Endothelial cell of umbilical vein (primary cell): ENCODE measurements around the gene ABTB1. TPM values are rescaled to one million over a fixed set of nuclear protein-coding genes. Genes with fewer than 3 reads are reported as not detected.

ENCODE experiments used
- BruUV-seq: library from RNA; stranded (reverse); fragments of 400-500 nt; replicated peaks from 2 replicates; lab custom pipeline; 2021; lab: Mats Ljungman, UMichigan
- CTCF ChIA-PET: fragments of 300-600, 350-600 bp; sonication (Branson Sonifier 250); formaldehyde crosslinking; loops from one replicate; lab custom pipeline; 2021; ENCODE audit warnings: antibody characterized with exemption, inconsistent platforms; lab: Charles Lee
- POLR2A ChIA-PET: fragments of 300-600, 350-600 bp; sonication (Branson Sonifier 250); formaldehyde crosslinking; loops from one replicate; lab custom pipeline; 2021; ENCODE audit warnings: antibody characterized with exemption, inconsistent platforms; lab: Charles Lee
- DNase-seq: peaks from one replicate; pipeline ENCODE4 v3.0.0-alpha.2; 2011; ENCODE audit warnings: low read depth, low spot score
- FAIRE-seq: peaks from 2 replicates; lab custom pipeline; 2011; peaks lifted over from hg19 to GRCh38; lab: Jason Lieb, UNC
- H2AFZ ChIP-seq: 2 replicates; pipeline ENCODE4 v1.6.0; 2012; ENCODE audit warnings: low read depth, low read length, control low read depth, inconsistent platforms
- H3K27ac ChIP-seq: 2 replicates; pipeline ENCODE4 v1.5.1; 2011; ENCODE audit warnings: low read depth, mild to moderate bottlenecking, control low read depth, low read length, moderate library complexity; ENCODE audit not compliant: insufficient read depth
- H3K27me3 ChIP-seq, 2 experiments: 2 replicates each; pipeline versions ENCODE4 v1.6.0 to v1.6.1; 2011; ENCODE audit warnings: low read length in 2 of 2, mixed read lengths in 1 of 2; ENCODE audit not compliant: control insufficient read depth in 2 of 2, insufficient read depth in 2 of 2
- H3K36me3 ChIP-seq, 2 experiments: 2 replicates in 1 of 2; 3 replicates in 1 of 2; pipeline ENCODE4 v1.5.1; 2011; ENCODE audit warnings: low read length in 2 of 2, mild to moderate bottlenecking in 1 of 2, moderate library complexity in 1 of 2; ENCODE audit not compliant: control insufficient read depth in 2 of 2, insufficient read depth in 2 of 2; ENCODE audit errors: extremely low read depth in 1 of 2
- H3K4me1 ChIP-seq: 3 replicates; pipeline ENCODE4 v1.5.1; 2011; ENCODE audit warnings: mild to moderate bottlenecking, low read length; ENCODE audit not compliant: control insufficient read depth, insufficient read depth; ENCODE audit errors: extremely low read depth
- H3K4me2 ChIP-seq: 2 replicates; pipeline ENCODE4 v1.6.1; 2011; ENCODE audit warnings: low read length, control low read depth, mixed read lengths; ENCODE audit not compliant: insufficient read depth
- H3K4me3 ChIP-seq, 3 experiments: fragments of 200-600 bp in 1 of 3; sonication (generic), shearing (Covaris generic) in 1 of 3; replicated peaks in 1 of 3; 2 replicates each; pipeline ENCODE4 v1.5.1; 2011 to 2016; ENCODE audit warnings: control low read depth in 3 of 3, low read length in 3 of 3, mild to moderate bottlenecking in 2 of 3, inconsistent platforms in 1 of 3, low read depth in 1 of 3, moderate library complexity in 1 of 3; ENCODE audit not compliant: insufficient read depth in 1 of 3
- H3K79me2 ChIP-seq: 2 replicates; pipeline ENCODE4 v1.6.0; 2012; ENCODE audit warnings: low read length, inconsistent platforms; ENCODE audit not compliant: control insufficient read depth, insufficient read depth
- H3K9ac ChIP-seq: replicated peaks from 2 replicates; pipeline ENCODE3; 2011; ENCODE audit warnings: low read length, control low read depth; ENCODE audit not compliant: insufficient read depth; ENCODE audit errors: extremely low read depth
- H3K9me1 ChIP-seq: replicated peaks from 3 replicates; pipeline ENCODE4 v1.6.0; 2011; ENCODE audit warnings: mild to moderate bottlenecking, low read length; ENCODE audit not compliant: control insufficient read depth, insufficient read depth; ENCODE audit errors: extremely low read depth
- H3K9me3 ChIP-seq: replicated peaks from 2 replicates; pipeline ENCODE4 v1.5.1; 2012; ENCODE audit warnings: low read length, inconsistent platforms; ENCODE audit not compliant: control insufficient read depth, insufficient read depth
- H4K20me1 ChIP-seq: replicated peaks from 2 replicates; pipeline ENCODE3; 2011; ENCODE audit warnings: mild to moderate bottlenecking, low read length; ENCODE audit not compliant: control insufficient read depth, insufficient read depth; ENCODE audit errors: extremely low read depth
- CTCF ChIP-seq, 2 donors: IDR thresholded peaks; 1 replicate in 1 of 2; 2 replicates in 1 of 2; pipeline ENCODE4 v1.5.1; 2011; ENCODE audit warnings: low read length in 2 of 2, mild to moderate bottlenecking in 2 of 2, moderate library complexity in 2 of 2, control low read depth in 1 of 2, inconsistent platforms in 1 of 2, low read depth in 1 of 2; ENCODE audit not compliant: insufficient read depth in 1 of 2; ENCODE audit errors: extremely low read depth in 1 of 2
- EZH2 ChIP-seq: IDR thresholded peaks from 2 replicates; pipeline ENCODE4 v1.6.1; 2012; ENCODE audit warnings: borderline replicate concordance, low read depth, mild to moderate bottlenecking, moderate library complexity, low read length, inconsistent platforms; ENCODE audit not compliant: severe bottlenecking
- FOS ChIP-seq: IDR thresholded peaks from 2 replicates; pipeline ENCODE4 v1.6.1; 2011; ENCODE audit warnings: mild to moderate bottlenecking, low read length, moderate library complexity, borderline replicate concordance; ENCODE audit not compliant: insufficient read depth
- GATA2 ChIP-seq: IDR thresholded peaks from 2 replicates; pipeline ENCODE4 v1.7.0; 2011; ENCODE audit warnings: low read depth, mild to moderate bottlenecking, moderate library complexity, mixed read lengths, low read length; ENCODE audit not compliant: insufficient read length, insufficient read depth
- JUN ChIP-seq: IDR thresholded peaks from 2 replicates; pipeline ENCODE4 v1.6.1; 2011; ENCODE audit warnings: borderline replicate concordance, low read depth; ENCODE audit not compliant: insufficient read length, insufficient read depth
- MAX ChIP-seq: IDR thresholded peaks from 2 replicates; pipeline ENCODE4 v1.6.1; 2011; ENCODE audit not compliant: insufficient read depth, insufficient read length
- MYC ChIP-seq: IDR thresholded peaks from one replicate; pipeline ENCODE4 v1.6.1; 2011; ENCODE audit warnings: mild to moderate bottlenecking, low read depth, low read length
- POLR2A ChIP-seq: IDR thresholded peaks from 2 replicates; pipeline ENCODE4 v1.6.1; 2012; ENCODE audit warnings: low read depth, mild to moderate bottlenecking, control low read depth, low read length
- POLR2AphosphoS5 ChIP-seq: IDR thresholded peaks from 2 replicates; pipeline ENCODE4 v1.6.1; 2012; ENCODE audit warnings: low read depth, mild to moderate bottlenecking, control low read depth, low read length, moderate library complexity; ENCODE audit not compliant: insufficient read depth
- dilution Hi-C: fragments of 300-500 bp; cut with MboI; formaldehyde crosslinking; loops from one replicate; pipeline ENCODE4 v1.15.0; 2019; ENCODE audit warnings: low sequenced_read_pairs; ENCODE audit not compliant: extremely low pct_ligation_motif_present
- intact Hi-C: fragments of 100-400 bp; cut with micrococcal nuclease; formaldehyde crosslinking; loops from one replicate; pipeline ENCODE4 v1.10.0; 2022
- polyA plus RNA-seq, 4 experiments: library from polyadenylated mRNA; depleted of rRNA in 3 of 4; stranded (reverse) in 3 of 4; unstranded in 1 of 4; fragments of >200 nt; gene quantifications; 2 replicates each; pipeline versions ENCODE4 v1.2.1 to v1.2.3, GENCODE V29; 2011 to 2012; ENCODE audit warnings: missing spikeins in 1 of 4
- total RNA-seq: library from RNA; stranded (reverse); gene quantifications from 2 replicates; pipeline ENCODE4 v1.2.3, GENCODE V29; 2021

The ABTB1 gene
- total and polyA plus RNA-seq, 2 donors (not counting 3 experiments of a cell fraction or from before 2014, with no cell fraction given) = 15.2 to 25.1 TPM

DNA sequence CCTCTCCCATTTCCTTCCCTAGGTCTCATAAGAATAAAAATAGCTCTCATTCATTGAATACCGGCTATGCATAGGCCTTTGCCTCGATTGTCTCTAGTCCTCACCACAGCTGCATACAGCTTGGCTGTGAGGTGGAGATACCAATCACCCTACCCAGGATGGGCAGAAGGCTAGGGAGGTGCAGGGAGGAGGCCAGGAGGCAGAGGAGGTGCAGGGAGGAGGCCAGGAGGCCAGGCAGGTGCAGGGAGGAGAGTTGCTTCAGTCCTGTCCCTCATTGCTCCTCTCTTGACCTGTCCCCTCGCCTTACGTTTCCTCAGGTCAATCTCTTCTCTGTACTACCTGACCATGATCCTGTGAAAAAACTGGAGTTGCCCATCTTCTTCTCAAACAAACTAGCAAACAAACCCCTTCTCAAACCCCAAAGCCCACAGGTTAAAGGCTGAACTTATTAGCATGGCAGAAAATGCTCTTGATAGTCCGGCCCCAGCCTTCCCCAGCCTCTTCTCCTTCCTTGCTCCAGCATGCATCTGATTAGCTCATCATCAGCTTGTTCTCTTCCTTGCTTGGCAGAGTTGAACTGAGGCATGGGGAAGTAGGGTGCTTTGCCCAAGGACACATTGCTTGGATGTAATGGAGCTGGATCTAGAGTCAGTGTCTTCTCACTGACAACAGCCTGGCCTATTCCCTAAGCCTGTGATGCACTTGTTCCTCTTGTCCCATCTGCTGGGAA is 27.9 kb upstream of the ABTB1 start:
- Histone ChIP-seq H3K36me3 (no peaks in the 10 kb centered on the region), H3K9me1 (no peaks in the 10 kb centered on the region), H2AFZ (no peak overlapping the region), H3K4me1 (no peaks in the 10 kb centered on the region), H3K79me2 (no peaks in the 10 kb centered on the region), H3K9me3 (no peaks in the 10 kb centered on the region), H3K27me3 (no peaks in the 10 kb centered on the region), H3K27ac (no peak overlapping the region), H3K9ac (no peak overlapping the region), H3K4me3 (no peak overlapping the region), H4K20me1 (no peaks in the 10 kb centered on the region), H3K4me2 (no peak overlapping the region)
- DNase-seq = no peak
- FAIRE-seq = no peak
- CTCF ChIA-PET = interaction anchor here (0.5 to 1.6 kb wide), 3 partner anchors 12 to 94 kb away, joined by 3 to 6 read pairs (median 5); no protein-coding TSS in a partner anchor
- no TSS peak for BruUV-seq
- intact Hi-C loops = no loop called here
- dilution Hi-C loops = no loop called here
- POLR2A ChIA-PET = no interaction called here
- TF ChIP-seq POLR2AphosphoS5 (no peak), FOS (no peak), CTCF (IDR thresholded peaks at IDR 0.05; ENCODE audit: extremely low read depth in 1 of 2, insufficient read depth in 1 of 2, low read depth in 1 of 2, low read length in 2 of 2) (no peak), POLR2A (no peak), JUN (no peak), EZH2 (no peak), MAX (no peak), GATA2 (no peak), MYC (no peak)
